ENCODE results near the gene GXYLT2. TPM values are rescaled to one million over a fixed set of nuclear protein-coding genes. Genes with fewer than 3 reads are reported as not detected.

The GXYLT2 gene
- total and polyA plus RNA-seq, 2 of the 13 experiments (the other 11 are each of a cell fraction or from before 2014, with no cell fraction given), result 4.3 to 6.9 TPM

GRCh38 chr3:72887705-72888545, at the start of gene GXYLT2 (continued):
- no peak for TF ChIP-seq STAT5B (CRISPR knock-in tag; IDR thresholded peaks at IDR 0.05)
- no peak for TF ChIP-seq HNF1A (IDR thresholded peaks at IDR 0.05; ENCODE audit: low read depth)
- TF ChIP-seq HNF1A (CRISPR knock-in tag; IDR thresholded peaks at IDR 0.05; ENCODE audit: borderline replicate concordance), result no peak
- TF ChIP-seq MED13 (CRISPR knock-in tag; IDR thresholded peaks at IDR 0.05), result no peak
- no peak for TF ChIP-seq MXD3 (CRISPR knock-in tag; IDR thresholded peaks at IDR 0.05)
- TF ChIP-seq SRSF9 (IDR thresholded peaks at IDR 0.05; ENCODE audit: borderline replicate concordance, insufficient read depth, low read depth, low read length, poor library complexity, severe bottlenecking), result no peak
- no peak for TF ChIP-seq RARA (CRISPR knock-in tag; IDR thresholded peaks at IDR 0.05)
- TF ChIP-seq TOPORS (CRISPR knock-in tag; IDR thresholded peaks at IDR 0.05), result no peak
- TF ChIP-seq ZNF749 (CRISPR knock-in tag; IDR thresholded peaks at IDR 0.05; ENCODE audit: borderline replicate concordance), result no peak
- TF ChIP-seq SP5 (CRISPR knock-in tag; IDR thresholded peaks at IDR 0.05; ENCODE audit: borderline replicate concordance, low read depth), result no peak
- TF ChIP-seq MEF2D (CRISPR knock-in tag; IDR thresholded peaks at IDR 0.05), result no peak
- no peak for TF ChIP-seq KLF9 (CRISPR knock-in tag; IDR thresholded peaks at IDR 0.05; ENCODE audit: low read depth)
- TF ChIP-seq ZNF670 (CRISPR knock-in tag; IDR thresholded peaks at IDR 0.05; ENCODE audit: borderline replicate concordance), result no peak
- peak; percentile 52; the same call in 1 of the 2 replicates for TF ChIP-seq ZNF777 (CRISPR knock-in tag; IDR thresholded peaks at IDR 0.05)
- no peak for TF ChIP-seq ZBTB37 (CRISPR knock-in tag; IDR thresholded peaks at IDR 0.05)
- no peak for TF ChIP-seq ZNF788 (CRISPR knock-in tag; IDR thresholded peaks at IDR 0.05; ENCODE audit: borderline replicate concordance)
- TF ChIP-seq U2AF1 (optimal IDR thresholded peaks at IDR 0.05; ENCODE audit: low read depth, low read length), result no peak
- TF ChIP-seq MAFK (conservative IDR thresholded peaks at IDR 0.05 in 1 of 2, IDR thresholded peaks at IDR 0.05 in 1 of 2; ENCODE audit: low read length in 2 of 2), result no peak
- TF ChIP-seq KDM2A (CRISPR knock-in tag; IDR thresholded peaks at IDR 0.05; ENCODE audit: borderline replicate concordance, low read depth), result peak; percentile 36; the same call in 1 of the 2 replicates

All from HepG2 (cell line).